ENCODE results near the gene OSBPL6.

DNA sequence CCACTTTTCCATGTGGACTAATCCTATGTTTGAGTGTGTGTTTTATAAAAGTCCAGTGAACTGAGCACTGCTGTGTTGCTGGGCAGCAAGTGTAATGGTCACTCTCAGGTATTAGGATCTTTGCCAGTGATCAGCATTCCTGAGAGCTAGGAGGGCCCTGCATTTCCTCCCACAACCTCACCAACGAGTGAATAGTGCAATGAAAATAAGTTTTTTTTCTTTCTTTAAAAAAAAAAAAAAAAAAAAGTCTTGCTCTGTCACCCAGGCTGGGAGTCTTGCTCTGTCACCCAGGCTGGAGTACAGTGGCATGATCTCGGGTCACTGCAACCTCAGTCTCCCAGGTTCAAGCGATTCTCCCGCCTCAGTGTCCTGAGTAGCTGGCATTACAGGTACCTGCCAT lies 6.5 kb upstream of the OSBPL6 start:
- TF ChIP-seq, protein P1, sequence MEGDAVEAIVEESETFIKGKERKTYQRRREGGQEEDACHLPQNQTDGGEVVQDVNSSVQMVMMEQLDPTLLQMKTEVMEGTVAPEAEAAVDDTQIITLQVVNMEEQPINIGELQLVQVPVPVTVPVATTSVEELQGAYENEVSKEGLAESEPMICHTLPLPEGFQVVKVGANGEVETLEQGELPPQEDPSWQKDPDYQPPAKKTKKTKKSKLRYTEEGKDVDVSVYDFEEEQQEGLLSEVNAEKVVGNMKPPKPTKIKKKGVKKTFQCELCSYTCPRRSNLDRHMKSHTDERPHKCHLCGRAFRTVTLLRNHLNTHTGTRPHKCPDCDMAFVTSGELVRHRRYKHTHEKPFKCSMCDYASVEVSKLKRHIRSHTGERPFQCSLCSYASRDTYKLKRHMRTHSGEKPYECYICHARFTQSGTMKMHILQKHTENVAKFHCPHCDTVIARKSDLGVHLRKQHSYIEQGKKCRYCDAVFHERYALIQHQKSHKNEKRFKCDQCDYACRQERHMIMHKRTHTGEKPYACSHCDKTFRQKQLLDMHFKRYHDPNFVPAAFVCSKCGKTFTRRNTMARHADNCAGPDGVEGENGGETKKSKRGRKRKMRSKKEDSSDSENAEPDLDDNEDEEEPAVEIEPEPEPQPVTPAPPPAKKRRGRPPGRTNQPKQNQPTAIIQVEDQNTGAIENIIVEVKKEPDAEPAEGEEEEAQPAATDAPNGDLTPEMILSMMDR (IDR thresholded peaks at IDR 0.05; ENCODE audit: borderline replicate concordance, extremely low read depth, low read length, poor library complexity, severe bottlenecking) = no peak
- no peak for TF ChIP-seq EZH2 (IDR thresholded peaks at IDR 0.05; ENCODE audit: borderline replicate concordance, low read depth, low read length, severe bottlenecking)
